GM23338 (cell line): ENCODE measurements around the gene DNAJC27. TPM values are rescaled to one million over a fixed set of nuclear protein-coding genes. Genes with fewer than 3 reads are reported as not detected.

ENCODE experiments used
- ATAC-seq: fragments of 200-7000 bp; cut with Tn5 transposase; 3 replicates; pipeline ENCODE4 v1.9.1; 2020
- DNase-seq: peaks from one replicate; pipeline ENCODE4 v3.0.0-alpha.2; 2015; ENCODE audit warnings: low spot score
- H2AFZ ChIP-seq: fragments of 200-600 bp; sonication (generic); 2 replicates; pipeline ENCODE4 v1.8.0; 2016; ENCODE audit warnings: antibody characterized with exemption, mild to moderate bottlenecking, moderate library complexity
- H3F3A ChIP-seq: fragments of 200-600 bp; sonication (generic); replicated peaks from 2 replicates; pipeline ENCODE4 v1.8.0; 2017; ENCODE audit warnings: antibody characterized with exemption, mixed run types, low read depth
- H3K27ac ChIP-seq: fragments of 200-600 bp; sonication (generic); 2 replicates; pipeline ENCODE4 v1.6.1; 2016; ENCODE audit warnings: low read depth
- H3K27me3 ChIP-seq: fragments of 200-600 bp; sonication (generic); 2 replicates; pipeline ENCODE4 v1.8.0; 2016; ENCODE audit warnings: mild to moderate bottlenecking, mixed run types, moderate library complexity; ENCODE audit not compliant: insufficient read depth
- H3K36me3 ChIP-seq: fragments of 200-600 bp; sonication (generic); 2 replicates; pipeline ENCODE4 v1.8.0; 2016; ENCODE audit warnings: mild to moderate bottlenecking; ENCODE audit not compliant: insufficient read depth
- H3K4me1 ChIP-seq: fragments of 200-600 bp; sonication (generic); 2 replicates; pipeline ENCODE4 v1.8.0; 2016; ENCODE audit warnings: mild to moderate bottlenecking, moderate library complexity; ENCODE audit not compliant: insufficient read depth
- H3K4me2 ChIP-seq: fragments of 200-600 bp; sonication (generic); 2 replicates; pipeline ENCODE4 v1.7.1; 2017; ENCODE audit warnings: mixed run types
- H3K4me3 ChIP-seq: fragments of 200-600 bp; sonication (generic); 2 replicates; pipeline ENCODE4 v1.6.1; 2016; ENCODE audit warnings: mixed run types
- H3K79me2 ChIP-seq: fragments of 200-600 bp; sonication (generic); replicated peaks from 2 replicates; pipeline ENCODE4 v1.8.0; 2017; ENCODE audit warnings: mild to moderate bottlenecking; ENCODE audit not compliant: insufficient read depth
- H3K9me2 ChIP-seq: fragments of 200-600 bp; sonication (generic); 2 replicates; pipeline ENCODE4 v1.8.0; 2017; ENCODE audit not compliant: insufficient read depth
- H4K20me1 ChIP-seq: fragments of 200-600 bp; sonication (generic); replicated peaks from 2 replicates; pipeline ENCODE4 v1.8.0; 2017; ENCODE audit warnings: mild to moderate bottlenecking; ENCODE audit not compliant: insufficient read depth
- H3K27ac Mint-ChIP-seq: 2 replicates; pipeline ENCODE4 v1.8.0; 2020; ENCODE audit warnings: inconsistent platforms, mild to moderate bottlenecking, moderate library complexity, mixed read lengths
- H3K27me3 Mint-ChIP-seq: 3 replicates; pipeline ENCODE4 v1.8.0; 2022; ENCODE audit warnings: low read depth, mild to moderate bottlenecking, moderate library complexity, mixed read lengths, inconsistent platforms; ENCODE audit not compliant: insufficient read depth, poor library complexity
- H3K36me3 Mint-ChIP-seq: 3 replicates; pipeline ENCODE4 v1.8.0; 2021; ENCODE audit warnings: low read depth, mild to moderate bottlenecking, inconsistent platforms, moderate library complexity, mixed read lengths
- H3K4me1 Mint-ChIP-seq: 3 replicates; pipeline ENCODE4 v1.8.0; 2020; ENCODE audit warnings: mild to moderate bottlenecking, inconsistent platforms, mixed read lengths
- H3K4me3 Mint-ChIP-seq: 3 replicates; pipeline ENCODE4 v1.8.0; 2021; ENCODE audit warnings: moderate library complexity, mild to moderate bottlenecking, inconsistent platforms, mixed read lengths
- H3K9me3 Mint-ChIP-seq: 3 replicates; pipeline ENCODE4 v1.8.0; 2020; ENCODE audit warnings: moderate library complexity, mild to moderate bottlenecking, inconsistent platforms, mixed read lengths
- EZH2 ChIP-seq: fragments of 200-600 bp; sonication (generic); IDR thresholded peaks from one replicate; pipeline ENCODE4 v1.8.0; 2017; ENCODE audit warnings: antibody characterized with exemption, mild to moderate bottlenecking, low read depth; ENCODE audit not compliant: unreplicated experiment
- JUNB ChIP-seq: IDR thresholded peaks from one replicate; pipeline ENCODE4 v1.6.1; 2016; ENCODE audit warnings: antibody characterized with exemption; ENCODE audit not compliant: unreplicated experiment
- NANOG ChIP-seq: IDR thresholded peaks from 2 replicates; pipeline ENCODE4 v1.6.1; 2016; ENCODE audit warnings: antibody characterized with exemption, borderline replicate concordance
- POLR2AphosphoS5 ChIP-seq: IDR thresholded peaks from 2 replicates; pipeline ENCODE4 v1.6.1; 2016; ENCODE audit warnings: antibody characterized with exemption, low read depth
- STAT1 ChIP-seq: IDR thresholded peaks from one replicate; pipeline ENCODE4 v1.6.1; 2016; ENCODE audit warnings: antibody characterized with exemption; ENCODE audit not compliant: unreplicated experiment
- polyA plus RNA-seq: library from polyadenylated mRNA; unstranded; fragments of >200 nt; fragmentation: Nextera tagmentation; extraction: Ambion mirVana; gene quantifications from 2 replicates; pipeline ENCODE4 v1.2.1, GENCODE V29; 2016
- total RNA-seq: library from RNA; depleted of rRNA; stranded (reverse); fragments of >200 nt; shearing (Covaris generic); gene quantifications from 2 replicates; pipeline ENCODE4 v1.2.3, GENCODE V29; 2014
- TF ChIP-seq, protein P1 (sequence below): IDR thresholded peaks from one replicate; pipeline ENCODE4 v1.6.1; 2018; ENCODE audit warnings: antibody characterized with exemption; ENCODE audit not compliant: unreplicated experiment
- TF ChIP-seq, protein P2 (sequence below), 2 experiments: fragments of 200-600 bp in 1 of 2; sonication (generic) in 1 of 2; conservative IDR thresholded peaks; 2 replicates each; pipeline versions ENCODE4 v1.5.1 to v1.6.1; 2016 to 2017; ENCODE audit warnings: antibody characterized with exemption in 2 of 2, low read depth in 2 of 2, mild to moderate bottlenecking in 2 of 2, moderate library complexity in 1 of 2
- TF ChIP-seq, protein P3 (sequence below): IDR thresholded peaks from 2 replicates; pipeline ENCODE4 v1.6.1; 2016; ENCODE audit warnings: antibody characterized with exemption
- TF ChIP-seq, protein P4 (sequence below): fragments of 250-450 bp; sonication (Bioruptor Pico); IDR thresholded peaks from 2 replicates; pipeline ENCODE4 v1.5.0; 2020; ENCODE audit warnings: mild to moderate bottlenecking, moderate library complexity

Gene DNAJC27
- total and polyA plus RNA-seq, 2 experiments from 2014 or later, result 2.4 to 2.6 TPM

- TF ChIP-seq, protein P1, sequence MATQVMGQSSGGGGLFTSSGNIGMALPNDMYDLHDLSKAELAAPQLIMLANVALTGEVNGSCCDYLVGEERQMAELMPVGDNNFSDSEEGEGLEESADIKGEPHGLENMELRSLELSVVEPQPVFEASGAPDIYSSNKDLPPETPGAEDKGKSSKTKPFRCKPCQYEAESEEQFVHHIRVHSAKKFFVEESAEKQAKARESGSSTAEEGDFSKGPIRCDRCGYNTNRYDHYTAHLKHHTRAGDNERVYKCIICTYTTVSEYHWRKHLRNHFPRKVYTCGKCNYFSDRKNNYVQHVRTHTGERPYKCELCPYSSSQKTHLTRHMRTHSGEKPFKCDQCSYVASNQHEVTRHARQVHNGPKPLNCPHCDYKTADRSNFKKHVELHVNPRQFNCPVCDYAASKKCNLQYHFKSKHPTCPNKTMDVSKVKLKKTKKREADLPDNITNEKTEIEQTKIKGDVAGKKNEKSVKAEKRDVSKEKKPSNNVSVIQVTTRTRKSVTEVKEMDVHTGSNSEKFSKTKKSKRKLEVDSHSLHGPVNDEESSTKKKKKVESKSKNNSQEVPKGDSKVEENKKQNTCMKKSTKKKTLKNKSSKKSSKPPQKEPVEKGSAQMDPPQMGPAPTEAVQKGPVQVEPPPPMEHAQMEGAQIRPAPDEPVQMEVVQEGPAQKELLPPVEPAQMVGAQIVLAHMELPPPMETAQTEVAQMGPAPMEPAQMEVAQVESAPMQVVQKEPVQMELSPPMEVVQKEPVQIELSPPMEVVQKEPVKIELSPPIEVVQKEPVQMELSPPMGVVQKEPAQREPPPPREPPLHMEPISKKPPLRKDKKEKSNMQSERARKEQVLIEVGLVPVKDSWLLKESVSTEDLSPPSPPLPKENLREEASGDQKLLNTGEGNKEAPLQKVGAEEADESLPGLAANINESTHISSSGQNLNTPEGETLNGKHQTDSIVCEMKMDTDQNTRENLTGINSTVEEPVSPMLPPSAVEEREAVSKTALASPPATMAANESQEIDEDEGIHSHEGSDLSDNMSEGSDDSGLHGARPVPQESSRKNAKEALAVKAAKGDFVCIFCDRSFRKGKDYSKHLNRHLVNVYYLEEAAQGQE, result no peak
- TF ChIP-seq, protein P2, sequence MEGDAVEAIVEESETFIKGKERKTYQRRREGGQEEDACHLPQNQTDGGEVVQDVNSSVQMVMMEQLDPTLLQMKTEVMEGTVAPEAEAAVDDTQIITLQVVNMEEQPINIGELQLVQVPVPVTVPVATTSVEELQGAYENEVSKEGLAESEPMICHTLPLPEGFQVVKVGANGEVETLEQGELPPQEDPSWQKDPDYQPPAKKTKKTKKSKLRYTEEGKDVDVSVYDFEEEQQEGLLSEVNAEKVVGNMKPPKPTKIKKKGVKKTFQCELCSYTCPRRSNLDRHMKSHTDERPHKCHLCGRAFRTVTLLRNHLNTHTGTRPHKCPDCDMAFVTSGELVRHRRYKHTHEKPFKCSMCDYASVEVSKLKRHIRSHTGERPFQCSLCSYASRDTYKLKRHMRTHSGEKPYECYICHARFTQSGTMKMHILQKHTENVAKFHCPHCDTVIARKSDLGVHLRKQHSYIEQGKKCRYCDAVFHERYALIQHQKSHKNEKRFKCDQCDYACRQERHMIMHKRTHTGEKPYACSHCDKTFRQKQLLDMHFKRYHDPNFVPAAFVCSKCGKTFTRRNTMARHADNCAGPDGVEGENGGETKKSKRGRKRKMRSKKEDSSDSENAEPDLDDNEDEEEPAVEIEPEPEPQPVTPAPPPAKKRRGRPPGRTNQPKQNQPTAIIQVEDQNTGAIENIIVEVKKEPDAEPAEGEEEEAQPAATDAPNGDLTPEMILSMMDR (conservative IDR thresholded peaks at IDR 0.05; ENCODE audit: low read depth in 2 of 2), result no peak
- TF ChIP-seq STAT1 (no peak), EZH2 (no peak)
- TF ChIP-seq, protein P3, sequence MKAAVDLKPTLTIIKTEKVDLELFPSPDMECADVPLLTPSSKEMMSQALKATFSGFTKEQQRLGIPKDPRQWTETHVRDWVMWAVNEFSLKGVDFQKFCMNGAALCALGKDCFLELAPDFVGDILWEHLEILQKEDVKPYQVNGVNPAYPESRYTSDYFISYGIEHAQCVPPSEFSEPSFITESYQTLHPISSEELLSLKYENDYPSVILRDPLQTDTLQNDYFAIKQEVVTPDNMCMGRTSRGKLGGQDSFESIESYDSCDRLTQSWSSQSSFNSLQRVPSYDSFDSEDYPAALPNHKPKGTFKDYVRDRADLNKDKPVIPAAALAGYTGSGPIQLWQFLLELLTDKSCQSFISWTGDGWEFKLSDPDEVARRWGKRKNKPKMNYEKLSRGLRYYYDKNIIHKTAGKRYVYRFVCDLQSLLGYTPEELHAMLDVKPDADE, result no peak
These were observed 56.6 kb downstream of the DNAJC27 start (continued) for GRCh38 chr2:24915175-24915574.

- H3K4me3 ChIP-seq, result no peak overlapping the region
- no peaks in the 10 kb centered on the region for H3K27me3 ChIP-seq
- ATAC-seq, result no peak
- peaks cover 12% of the 10 kb centered on the region for H3K27me3 Mint-ChIP-seq
- no peak overlapping the region for H2AFZ ChIP-seq
- H3K9me3 Mint-ChIP-seq, result no peaks in the 10 kb centered on the region
- no peak overlapping the region for H3K4me3 Mint-ChIP-seq
- H4K20me1 ChIP-seq, result peaks cover 11% of the 10 kb centered on the region; the same call in 1 of the 2 replicates
- no peaks in the 10 kb centered on the region for H3K9me2 ChIP-seq
- H3K4me2 ChIP-seq, result no peak overlapping the region
- no peak overlapping the region for H3K27ac Mint-ChIP-seq
- H3K4me1 ChIP-seq, result peaks cover 8% of the 10 kb centered on the region
- no peak for DNase-seq
- peaks cover 32% of the 10 kb centered on the region for H3K79me2 ChIP-seq
- H3K36me3 ChIP-seq, result no peaks in the 10 kb centered on the region
- H3K36me3 Mint-ChIP-seq, result peaks cover 32% of the 10 kb centered on the region
- no peak overlapping the region for H3K27ac ChIP-seq
- peaks cover 29% of the 10 kb centered on the region for H3K4me1 Mint-ChIP-seq
- H3F3A ChIP-seq, result no peaks in the 10 kb centered on the region
- TF ChIP-seq, protein P1, result no peak
- TF ChIP-seq JUNB (no peak), NANOG (no peak), POLR2AphosphoS5 (no peak)
- TF ChIP-seq, protein P4, sequence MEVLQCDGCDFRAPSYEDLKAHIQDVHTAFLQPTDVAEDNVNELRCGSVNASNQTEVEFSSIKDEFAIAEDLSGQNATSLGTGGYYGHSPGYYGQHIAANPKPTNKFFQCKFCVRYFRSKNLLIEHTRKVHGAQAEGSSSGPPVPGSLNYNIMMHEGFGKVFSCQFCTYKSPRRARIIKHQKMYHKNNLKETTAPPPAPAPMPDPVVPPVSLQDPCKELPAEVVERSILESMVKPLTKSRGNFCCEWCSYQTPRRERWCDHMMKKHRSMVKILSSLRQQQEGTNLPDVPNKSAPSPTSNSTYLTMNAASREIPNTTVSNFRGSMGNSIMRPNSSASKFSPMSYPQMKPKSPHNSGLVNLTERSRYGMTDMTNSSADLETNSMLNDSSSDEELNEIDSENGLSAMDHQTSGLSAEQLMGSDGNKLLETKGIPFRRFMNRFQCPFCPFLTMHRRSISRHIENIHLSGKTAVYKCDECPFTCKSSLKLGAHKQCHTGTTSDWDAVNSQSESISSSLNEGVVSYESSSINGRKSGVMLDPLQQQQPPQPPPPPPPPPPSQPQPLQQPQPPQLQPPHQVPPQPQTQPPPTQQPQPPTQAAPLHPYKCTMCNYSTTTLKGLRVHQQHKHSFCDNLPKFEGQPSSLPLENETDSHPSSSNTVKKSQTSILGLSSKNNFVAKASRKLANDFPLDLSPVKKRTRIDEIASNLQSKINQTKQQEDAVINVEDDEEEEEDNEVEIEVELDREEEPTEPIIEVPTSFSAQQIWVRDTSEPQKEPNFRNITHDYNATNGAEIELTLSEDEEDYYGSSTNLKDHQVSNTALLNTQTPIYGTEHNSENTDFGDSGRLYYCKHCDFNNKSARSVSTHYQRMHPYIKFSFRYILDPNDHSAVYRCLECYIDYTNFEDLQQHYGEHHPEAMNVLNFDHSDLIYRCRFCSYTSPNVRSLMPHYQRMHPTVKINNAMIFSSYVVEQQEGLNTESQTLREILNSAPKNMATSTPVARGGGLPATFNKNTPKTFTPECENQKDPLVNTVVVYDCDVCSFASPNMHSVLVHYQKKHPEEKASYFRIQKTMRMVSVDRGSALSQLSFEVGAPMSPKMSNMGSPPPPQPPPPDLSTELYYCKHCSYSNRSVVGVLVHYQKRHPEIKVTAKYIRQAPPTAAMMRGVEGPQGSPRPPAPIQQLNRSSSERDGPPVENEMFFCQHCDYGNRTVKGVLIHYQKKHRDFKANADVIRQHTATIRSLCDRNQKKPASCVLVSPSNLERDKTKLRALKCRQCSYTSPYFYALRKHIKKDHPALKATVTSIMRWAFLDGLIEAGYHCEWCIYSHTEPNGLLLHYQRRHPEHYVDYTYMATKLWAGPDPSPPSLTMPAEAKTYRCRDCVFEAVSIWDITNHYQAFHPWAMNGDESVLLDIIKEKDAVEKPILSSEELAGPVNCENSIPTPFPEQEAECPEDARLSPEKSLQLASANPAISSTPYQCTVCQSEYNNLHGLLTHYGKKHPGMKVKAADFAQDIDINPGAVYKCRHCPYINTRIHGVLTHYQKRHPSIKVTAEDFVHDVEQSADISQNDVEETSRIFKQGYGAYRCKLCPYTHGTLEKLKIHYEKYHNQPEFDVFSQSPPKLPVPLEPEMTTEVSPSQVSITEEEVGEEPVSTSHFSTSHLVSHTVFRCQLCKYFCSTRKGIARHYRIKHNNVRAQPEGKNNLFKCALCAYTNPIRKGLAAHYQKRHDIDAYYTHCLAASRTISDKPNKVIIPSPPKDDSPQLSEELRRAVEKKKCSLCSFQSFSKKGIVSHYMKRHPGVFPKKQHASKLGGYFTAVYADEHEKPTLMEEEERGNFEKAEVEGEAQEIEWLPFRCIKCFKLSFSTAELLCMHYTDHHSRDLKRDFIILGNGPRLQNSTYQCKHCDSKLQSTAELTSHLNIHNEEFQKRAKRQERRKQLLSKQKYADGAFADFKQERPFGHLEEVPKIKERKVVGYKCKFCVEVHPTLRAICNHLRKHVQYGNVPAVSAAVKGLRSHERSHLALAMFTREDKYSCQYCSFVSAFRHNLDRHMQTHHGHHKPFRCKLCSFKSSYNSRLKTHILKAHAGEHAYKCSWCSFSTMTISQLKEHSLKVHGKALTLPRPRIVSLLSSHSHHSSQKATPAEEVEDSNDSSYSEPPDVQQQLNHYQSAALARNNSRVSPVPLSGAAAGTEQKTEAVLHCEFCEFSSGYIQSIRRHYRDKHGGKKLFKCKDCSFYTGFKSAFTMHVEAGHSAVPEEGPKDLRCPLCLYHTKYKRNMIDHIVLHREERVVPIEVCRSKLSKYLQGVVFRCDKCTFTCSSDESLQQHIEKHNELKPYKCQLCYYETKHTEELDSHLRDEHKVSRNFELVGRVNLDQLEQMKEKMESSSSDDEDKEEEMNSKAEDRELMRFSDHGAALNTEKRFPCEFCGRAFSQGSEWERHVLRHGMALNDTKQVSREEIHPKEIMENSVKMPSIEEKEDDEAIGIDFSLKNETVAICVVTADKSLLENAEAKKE, result no peak
These were observed 57.0 kb downstream of the DNAJC27 start for GRCh38 chr2:24914713-24915112.
